SK-N-MC (cell line): Measurements from ENCODE around the gene C5orf46.

ENCODE experiments used
- EZH2 ChIP-seq: fragments of 200-600 bp; sonication (generic); IDR thresholded peaks from one replicate; pipeline ENCODE4 v1.6.1; 2017; ENCODE audit warnings: antibody characterized with exemption
- FOXP2 ChIP-seq: optimal IDR thresholded peaks from 2 replicates; pipeline ENCODE3; 2011; ENCODE audit warnings: mild to moderate bottlenecking, moderate library complexity; ENCODE audit not compliant: insufficient read depth; ENCODE audit errors: extremely low read length, control extremely low read depth
- POLR2AphosphoS5 ChIP-seq: IDR thresholded peaks from 2 replicates; pipeline ENCODE4 v1.6.1; 2012; ENCODE audit warnings: mild to moderate bottlenecking, low read depth, low read length, borderline replicate concordance

- TF ChIP-seq EZH2: no peak
- no peak for TF ChIP-seq POLR2AphosphoS5
- TF ChIP-seq FOXP2: no peak
Measured at GRCh38 chr5:147849226-147849625, 57.1 kb downstream of the C5orf46 start.
